ENCODE measurements around the gene SECISBP2.
"Not testable (repeated sequence)": the region's sequence is repeated elsewhere in the genome, so short reads cannot be mapped to it uniquely, and the experiment has no call there.

SECISBP2 gene, protein sequence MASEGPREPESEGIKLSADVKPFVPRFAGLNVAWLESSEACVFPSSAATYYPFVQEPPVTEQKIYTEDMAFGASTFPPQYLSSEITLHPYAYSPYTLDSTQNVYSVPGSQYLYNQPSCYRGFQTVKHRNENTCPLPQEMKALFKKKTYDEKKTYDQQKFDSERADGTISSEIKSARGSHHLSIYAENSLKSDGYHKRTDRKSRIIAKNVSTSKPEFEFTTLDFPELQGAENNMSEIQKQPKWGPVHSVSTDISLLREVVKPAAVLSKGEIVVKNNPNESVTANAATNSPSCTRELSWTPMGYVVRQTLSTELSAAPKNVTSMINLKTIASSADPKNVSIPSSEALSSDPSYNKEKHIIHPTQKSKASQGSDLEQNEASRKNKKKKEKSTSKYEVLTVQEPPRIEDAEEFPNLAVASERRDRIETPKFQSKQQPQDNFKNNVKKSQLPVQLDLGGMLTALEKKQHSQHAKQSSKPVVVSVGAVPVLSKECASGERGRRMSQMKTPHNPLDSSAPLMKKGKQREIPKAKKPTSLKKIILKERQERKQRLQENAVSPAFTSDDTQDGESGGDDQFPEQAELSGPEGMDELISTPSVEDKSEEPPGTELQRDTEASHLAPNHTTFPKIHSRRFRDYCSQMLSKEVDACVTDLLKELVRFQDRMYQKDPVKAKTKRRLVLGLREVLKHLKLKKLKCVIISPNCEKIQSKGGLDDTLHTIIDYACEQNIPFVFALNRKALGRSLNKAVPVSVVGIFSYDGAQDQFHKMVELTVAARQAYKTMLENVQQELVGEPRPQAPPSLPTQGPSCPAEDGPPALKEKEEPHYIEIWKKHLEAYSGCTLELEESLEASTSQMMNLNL

DNA sequence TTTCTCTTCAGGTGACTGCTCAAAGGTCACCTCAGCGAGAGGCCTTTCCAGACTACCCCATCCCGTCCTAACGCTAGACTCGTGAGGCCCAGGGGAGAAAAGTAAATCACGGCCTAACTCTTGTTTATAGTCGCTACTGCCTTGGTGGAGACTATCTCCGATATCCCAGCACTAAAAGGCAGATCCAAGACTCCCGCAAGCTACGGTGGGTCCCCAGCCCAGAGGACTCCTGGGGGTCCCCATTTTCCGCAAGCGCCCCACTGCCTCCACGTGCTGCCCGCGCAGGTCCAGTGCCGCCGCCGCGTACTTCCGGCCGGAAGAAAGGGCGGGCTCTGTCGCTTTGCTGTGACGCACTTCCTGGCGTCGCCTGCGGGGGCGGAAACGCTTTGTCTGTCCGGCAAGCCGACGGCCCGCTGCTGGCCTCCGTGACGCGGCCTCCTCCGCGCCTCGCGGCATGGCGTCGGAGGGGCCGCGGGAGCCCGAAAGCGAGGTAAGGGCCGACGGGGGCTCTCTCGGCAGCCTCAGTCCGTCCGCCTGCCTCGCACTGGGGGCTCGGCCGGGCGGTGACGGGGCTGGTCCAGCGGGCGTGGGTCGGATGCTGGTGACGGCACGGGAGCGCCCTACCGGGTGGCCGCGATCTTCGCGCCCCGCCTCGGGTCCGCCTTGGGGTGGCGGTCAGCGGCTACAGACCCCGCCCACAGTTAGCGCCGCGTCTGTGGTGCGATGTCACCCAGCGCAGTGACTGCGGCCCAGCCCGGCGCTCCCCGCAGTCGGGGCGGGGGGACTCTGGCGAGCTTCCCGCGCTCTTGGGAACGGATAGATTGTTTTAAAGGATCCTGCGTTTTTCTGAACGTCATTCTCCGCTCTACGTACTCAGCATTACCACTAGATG is at the start of gene SECISBP2:
TSS of gene SECISBP2 (plus strand) at position 378 of the 892 bp plus-strand sequence. CDS start at position 455, 77 bp downstream.
- intact Hi-C loops (cut with DNase I): loop anchor here (1.0 to 10.0 kb wide), 3 partner anchors 8 to 230 kb away; partner anchors contain the start of gene SHC3
- DNase-seq: peak; percentile 90 to 99 (median 94)

DNA sequence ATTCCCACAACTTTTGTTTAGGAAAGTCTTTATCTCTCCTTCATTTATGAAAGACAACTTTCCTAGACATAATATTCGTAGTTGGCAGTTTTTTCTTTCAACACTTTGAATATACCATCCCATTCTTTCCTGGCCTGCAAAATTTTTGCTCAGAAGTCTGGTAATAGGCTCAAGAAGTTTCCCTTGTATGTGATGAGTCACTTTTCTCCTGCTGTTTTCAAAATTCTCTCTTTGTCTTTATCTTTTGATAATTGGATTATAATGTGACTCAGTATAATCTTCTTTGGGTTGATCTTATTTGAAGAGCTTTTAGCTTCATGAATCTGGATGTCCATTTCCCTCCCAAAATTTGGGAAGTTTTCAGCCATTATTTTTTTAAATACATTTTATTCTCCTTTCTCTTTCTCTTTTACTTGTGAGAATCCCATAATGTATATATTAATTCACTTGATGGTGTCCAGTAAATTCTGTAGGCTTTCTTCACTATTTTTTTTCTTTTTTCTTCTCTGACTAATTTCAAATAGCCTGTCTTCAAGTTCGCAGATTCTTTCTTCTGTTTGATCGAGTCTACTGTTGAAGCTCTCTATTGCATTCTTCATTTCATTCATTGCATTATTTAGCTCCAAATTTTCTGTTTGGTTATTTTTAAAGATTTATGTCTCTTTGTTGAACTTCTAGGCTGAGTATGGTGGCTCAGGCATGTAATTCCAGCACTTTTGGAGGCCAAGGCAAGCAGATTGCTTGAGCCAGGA is 44.6 kb upstream of the SECISBP2 start:
- intact Hi-C loops (cut with DNase I): loop anchor here (10.0 kb wide), 1 partner anchor 269 kb away; no protein-coding TSS in a partner anchor
- DNase-seq: no peak

DNA sequence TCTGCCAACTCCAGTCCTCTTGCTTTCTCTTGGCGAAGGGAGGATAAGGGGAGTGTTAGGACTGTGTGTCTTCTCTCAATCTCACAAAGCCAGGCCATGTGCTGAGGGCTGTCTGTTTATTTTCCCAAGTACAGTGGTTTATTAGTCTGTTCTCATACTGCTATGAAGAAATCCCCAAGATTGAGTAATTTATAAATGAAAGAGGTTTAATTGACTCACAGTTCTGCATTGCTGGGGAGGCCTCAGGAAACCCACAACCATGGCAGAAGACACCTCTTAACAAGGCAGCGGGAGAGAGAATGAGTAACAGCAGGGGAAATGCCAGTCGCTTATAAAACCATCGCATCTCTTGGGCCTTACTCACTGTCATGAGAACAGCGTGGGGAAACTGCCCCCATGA is 43.5 kb upstream of the SECISBP2 start:
- DNase-seq: no peak
- intact Hi-C loops (cut with DNase I): loop anchor here (10.0 kb wide), 1 partner anchor 270 kb away; no protein-coding TSS in a partner anchor

DNA sequence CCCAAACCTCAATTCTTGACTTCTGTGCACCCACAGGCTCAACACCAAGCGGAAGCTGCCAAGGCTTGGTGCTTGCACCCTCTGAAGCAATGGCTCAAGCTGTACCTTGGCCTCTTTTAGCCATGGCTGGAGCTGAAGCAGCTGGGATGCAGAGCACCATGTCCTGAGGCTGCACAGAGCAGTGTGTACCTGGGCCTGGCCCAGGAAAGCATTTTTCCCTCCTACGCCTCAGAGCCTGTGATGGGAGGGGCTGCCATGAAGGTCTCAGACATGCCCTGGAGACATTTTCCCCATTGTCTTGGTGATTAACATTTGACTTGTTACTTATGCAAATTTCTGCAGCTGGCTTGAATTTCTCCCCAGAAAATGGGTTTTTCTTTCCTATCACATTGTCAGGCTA is 42.3 kb upstream of the SECISBP2 start:
- intact Hi-C loops (cut with DNase I): loop anchor here (10.0 kb wide), 1 partner anchor 271 kb away; no protein-coding TSS in a partner anchor
- DNase-seq: not testable (repeated sequence)

DNA sequence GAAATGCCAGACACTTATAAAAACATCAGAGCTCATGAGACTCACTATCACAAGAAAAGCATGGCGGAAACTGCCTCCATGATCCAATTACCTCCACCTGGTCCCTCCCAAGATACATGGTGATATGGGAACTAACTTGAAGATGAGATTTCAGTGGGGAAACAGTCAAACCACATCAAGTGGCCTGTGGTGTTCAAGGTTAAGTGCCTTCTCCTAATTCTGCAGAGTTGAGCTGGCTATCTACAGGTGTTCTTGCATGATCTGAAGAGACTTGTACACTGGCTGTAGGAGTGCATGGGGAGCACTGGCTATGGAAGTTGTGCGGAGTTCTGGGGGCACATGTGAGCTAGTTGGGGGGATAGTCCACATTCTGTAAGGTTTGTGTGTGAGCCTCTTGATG is 41.3 kb upstream of the SECISBP2 start:
- intact Hi-C loops (cut with DNase I): loop anchor here (10.0 kb wide), 1 partner anchor 272 kb away; no protein-coding TSS in a partner anchor
- DNase-seq: no peak

DNA sequence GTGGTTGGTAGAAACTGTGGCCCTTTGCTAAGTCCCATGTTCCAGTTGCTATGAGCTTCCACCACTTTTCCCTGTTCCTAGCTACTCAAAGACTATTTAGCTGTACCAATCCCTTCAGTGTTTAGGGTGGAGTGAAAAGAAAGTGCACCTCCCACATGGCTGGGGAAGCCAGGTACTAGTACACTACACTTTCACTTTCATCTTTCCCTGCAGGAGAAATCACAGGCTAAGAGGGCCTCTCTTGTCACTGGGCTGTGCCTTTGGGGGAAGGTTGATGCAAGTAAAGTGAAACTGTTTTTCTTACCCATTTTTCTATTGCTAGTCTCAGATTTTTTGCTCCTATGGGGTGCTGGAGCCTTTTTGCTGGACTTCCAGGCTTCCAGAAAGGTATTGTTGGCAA is 40.8 kb upstream of the SECISBP2 start:
- no peak for DNase-seq
- intact Hi-C loops (cut with DNase I): loop anchor here (10.0 kb wide), 1 partner anchor 273 kb away; no protein-coding TSS in a partner anchor

DNA sequence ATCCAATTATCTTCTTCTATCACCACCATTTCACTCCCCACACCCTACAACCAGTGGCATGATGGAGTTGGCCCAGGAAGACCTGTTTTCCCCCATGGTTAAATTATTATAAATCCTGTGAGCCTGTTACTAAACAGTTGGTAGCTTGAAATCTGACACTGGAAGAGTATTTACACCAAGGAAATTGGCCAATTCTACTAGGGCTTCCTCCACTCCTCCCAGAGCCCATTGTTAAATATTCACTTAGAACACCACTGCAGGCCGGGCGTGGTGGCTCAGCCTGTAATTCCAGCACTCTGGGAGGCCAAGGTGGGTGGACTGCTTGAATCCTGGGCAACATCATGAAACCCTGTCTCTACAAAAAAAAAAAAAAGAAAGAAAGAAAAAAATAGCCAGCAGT is 39.7 kb upstream of the SECISBP2 start:
- intact Hi-C loops (cut with DNase I): loop anchor here (10.0 kb wide), 1 partner anchor 274 kb away; no protein-coding TSS in a partner anchor
- DNase-seq: no peak

DNA sequence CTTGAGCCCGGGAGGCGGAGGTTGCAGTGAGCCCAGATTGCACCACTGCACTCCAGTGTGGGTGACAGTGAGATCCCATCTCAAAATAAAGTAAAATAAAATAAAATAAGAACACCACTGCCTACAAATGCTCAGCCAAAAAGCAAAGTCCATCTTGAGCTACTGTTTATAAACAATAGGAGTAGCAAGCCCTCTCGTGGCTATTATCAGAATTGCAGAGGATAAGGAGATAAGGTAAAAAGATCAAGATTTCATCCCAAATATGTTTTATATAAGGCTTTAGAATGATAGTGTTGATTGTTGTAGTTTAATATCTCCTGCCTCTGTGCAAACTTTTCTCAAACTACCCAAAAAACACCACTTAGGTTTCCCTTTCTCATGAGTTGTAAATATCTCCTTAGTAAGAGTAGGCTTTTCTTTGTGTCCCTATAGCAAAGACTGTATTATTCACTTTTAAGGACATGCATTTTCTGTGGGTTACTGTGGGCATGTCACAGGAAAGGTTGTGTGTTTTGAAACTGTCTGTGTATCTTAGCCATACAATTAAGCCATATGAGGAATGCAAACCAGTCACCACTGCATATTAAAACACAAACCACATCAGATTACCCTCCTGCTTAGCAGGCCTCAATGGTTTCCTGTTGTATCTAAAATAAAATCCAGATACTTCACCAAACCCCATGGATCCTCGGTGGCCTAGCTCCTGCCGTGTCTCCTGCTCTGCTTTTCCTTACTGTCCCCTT is 39.1 kb upstream of the SECISBP2 start:
- DNase-seq: no peak
- intact Hi-C loops (cut with DNase I): loop anchor here (10.0 kb wide), 1 partner anchor 274 kb away; no protein-coding TSS in a partner anchor

DNA sequence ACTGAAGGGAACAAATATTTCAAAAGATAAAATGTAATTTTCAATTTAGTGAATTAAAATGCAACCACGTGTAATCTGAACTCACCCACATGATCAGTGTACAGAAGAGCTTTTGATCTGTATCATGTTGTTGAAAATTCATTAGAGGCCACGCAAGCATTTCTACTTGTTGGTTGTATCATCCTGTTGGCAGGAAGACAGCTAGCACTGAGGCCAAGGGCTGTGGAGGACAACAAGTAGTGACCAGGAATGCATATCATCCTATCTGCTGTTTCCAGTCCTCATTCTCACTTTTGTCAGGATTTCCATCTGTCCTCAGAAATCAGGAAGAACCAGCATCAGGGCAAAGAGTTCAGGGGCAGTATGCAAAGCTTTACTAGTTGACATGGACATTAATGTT is 37.2 kb upstream of the SECISBP2 start:
- DNase-seq: no peak
- intact Hi-C loops (cut with DNase I): loop anchor here (10.0 kb wide), 1 partner anchor 96 kb away; no protein-coding TSS in a partner anchor

DNA sequence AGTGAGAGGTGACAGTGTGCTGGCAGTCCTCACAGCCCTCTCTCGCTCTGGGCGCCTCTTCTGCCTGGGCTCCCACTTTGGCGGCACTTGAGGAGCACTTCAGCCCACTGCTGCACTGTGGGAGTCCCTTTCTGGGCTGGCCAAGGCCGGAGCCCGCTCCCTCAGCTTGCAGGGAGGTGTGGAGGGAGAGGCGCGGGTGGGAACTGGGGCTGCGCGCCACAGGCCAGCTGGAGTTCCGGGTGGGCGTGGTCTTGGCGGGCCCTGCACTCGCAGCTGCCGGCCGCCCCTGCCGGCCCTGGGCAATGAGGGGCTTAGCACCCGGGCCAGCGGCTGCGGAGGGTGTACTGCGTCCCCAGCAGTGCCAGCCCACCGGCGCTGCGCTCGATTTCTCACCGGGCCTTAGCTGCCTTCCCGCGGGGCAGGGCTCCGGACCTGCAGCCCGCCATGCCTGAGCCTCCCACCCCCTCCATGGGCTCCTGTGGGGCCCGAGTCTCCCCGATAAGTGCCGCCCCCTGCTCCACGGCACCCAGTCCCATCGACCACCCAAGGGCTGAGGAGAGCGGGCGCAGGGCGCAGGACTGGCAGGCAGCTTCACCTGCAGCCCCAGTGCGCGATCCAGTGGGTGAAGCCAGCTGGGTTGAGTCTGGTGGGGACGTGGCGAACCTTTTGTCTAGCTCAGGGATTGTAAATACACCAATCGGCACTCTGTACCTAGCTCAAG is 35.9 kb upstream of the SECISBP2 start:
- intact Hi-C loops (cut with DNase I): loop anchor here (10.0 kb wide), 1 partner anchor 98 kb away; no protein-coding TSS in a partner anchor
- DNase-seq: peak in 4 of 10 donors; percentile 7 to 85 (median 49)

DNA sequence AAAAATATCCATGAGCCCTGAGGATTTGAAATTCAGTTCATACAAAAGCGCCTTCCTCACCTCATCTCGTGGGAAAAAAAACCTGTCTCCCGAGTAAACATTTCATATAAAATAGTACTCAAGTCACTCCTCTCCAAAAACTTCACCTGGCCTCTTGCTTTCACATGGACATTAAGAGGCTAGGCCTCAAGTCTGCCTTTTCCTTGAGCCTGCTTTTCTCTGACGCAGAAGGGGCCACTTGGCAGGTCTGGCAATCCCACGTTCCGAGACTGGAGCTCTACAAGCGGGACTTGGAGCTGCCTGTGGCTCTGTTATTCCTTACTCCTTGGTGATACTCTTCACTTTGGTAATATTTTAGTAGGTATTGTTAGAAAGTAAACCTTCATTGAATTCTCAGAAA is 34.2 kb upstream of the SECISBP2 start:
- intact Hi-C loops (cut with DNase I): loop anchor here (10.0 kb wide), 1 partner anchor 99 kb away; no protein-coding TSS in a partner anchor
- no peak for DNase-seq

DNA sequence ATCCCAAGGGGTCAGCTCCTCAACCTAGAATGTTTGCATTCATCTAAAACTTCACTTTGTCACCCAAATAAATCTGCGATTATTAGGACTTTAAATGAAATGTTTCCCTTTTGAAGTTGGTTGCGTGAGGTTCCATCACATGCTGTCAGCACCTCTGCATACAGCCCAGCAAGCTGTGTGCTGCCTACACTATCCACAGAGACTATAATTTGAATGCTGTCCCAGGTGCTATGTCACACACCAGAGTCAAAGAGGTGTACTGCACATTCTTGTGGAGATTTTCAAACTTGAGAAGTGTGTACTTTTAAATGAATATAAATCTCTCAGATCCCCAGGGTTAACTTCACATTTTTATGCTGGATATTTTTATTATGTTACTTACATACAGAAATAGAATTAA is 26.6 kb upstream of the SECISBP2 start:
- DNase-seq: no peak
- intact Hi-C loops (cut with DNase I): no loop called here

DNA sequence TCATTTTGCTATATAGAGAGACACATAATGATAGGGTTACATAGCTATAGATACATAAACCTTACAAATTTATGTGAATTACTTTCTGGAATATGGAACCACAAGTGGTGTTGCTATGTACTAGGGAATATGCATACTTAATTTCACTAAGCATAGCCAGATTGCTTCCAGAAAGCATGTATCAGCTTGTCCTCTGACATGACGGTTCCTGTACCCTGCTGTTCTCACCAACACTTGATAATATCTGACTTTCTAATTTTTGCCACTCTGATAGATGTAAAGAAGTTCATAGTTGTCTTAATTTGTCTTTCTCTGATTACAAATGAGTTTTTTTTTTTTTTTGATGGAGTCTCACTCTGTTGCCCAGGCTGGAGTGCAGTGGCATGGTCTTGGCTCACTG is 25.3 kb upstream of the SECISBP2 start:
- intact Hi-C loops (cut with DNase I): no loop called here
- no peak for DNase-seq

DNA sequence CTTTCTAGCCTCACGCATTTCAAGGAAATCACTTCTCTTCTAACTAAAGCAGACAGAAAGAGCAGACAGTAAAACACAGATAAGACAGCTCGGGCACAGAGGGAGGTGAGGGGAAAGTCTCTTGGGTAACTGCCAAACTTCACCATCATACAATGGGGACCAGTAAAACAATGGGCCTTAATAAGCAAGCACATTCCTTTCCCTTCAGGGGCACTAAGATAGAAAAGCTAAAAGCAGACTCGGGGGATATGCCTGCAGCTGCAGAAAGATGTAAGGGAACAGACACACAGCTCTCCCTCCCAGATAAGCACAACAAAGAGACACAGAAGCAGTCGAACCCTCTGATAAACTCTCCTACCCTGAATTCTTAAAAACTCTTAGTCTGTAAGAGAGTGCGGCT is 22.9 kb upstream of the SECISBP2 start:
- intact Hi-C loops (cut with DNase I): no loop called here
- no peak for DNase-seq

DNA sequence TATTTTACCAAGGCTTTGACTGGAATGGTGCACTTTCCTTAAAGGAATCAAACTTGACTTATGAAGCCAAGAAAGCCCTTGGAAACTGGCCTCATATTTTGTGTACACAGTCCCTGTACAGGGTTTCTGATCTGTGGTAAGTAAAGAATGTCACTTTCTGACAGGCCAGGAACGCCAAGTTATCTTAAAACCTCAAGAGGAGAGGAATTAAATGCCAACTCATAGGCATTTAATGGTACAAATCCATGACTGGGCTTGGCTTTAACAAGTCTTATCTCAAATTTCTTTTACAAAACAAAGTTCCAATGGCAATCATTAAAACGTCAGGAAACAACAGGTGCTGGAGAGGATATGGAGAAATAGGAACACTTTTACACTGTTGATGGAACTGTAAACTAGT is 16.3 kb upstream of the SECISBP2 start:
- intact Hi-C loops (cut with DNase I): not testable (repeated sequence)

DNA sequence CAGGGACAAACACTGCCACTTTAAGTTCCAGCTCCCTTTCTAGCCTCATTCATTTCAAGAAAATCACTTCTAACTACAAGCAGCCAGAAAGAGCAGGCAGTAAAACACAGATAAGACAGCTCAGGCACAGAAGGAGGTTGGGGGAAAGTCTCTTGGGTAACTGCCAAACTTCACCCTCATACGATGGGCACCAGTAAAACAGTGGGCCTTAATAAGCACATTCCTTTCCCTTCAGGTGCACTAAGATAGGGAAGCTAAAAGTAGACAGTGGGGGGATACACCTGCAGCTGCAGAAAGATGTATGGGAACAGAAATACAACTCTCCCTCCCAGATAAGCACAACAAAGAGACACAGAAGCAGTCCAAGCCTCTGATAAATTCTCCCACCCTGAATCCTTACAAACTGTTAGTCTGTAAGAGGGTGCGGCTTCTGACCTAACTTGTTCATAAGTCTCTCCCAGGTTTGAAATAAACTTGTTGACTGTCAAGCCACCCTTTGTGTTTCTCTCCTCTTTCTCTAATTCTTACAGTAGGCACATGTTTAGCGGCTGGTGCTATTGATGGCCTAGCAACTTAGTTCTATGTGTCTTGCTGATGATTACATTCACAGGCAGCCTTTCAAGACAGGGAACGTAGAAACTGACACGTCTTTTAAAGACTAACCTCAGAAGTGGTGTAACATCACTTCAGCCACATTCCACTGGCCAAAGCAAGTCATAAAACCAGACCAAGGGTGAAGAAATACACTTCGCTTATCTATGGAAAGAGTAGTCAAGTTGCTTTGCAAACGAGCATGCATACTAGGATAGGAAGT is 14.1 kb upstream of the SECISBP2 start:
- no peak for DNase-seq
- intact Hi-C loops (cut with DNase I): no loop called here

More for the DNA sequence above, 16.3 kb upstream of the SECISBP2 start:
- DNase-seq: not testable (repeated sequence)

DNA sequence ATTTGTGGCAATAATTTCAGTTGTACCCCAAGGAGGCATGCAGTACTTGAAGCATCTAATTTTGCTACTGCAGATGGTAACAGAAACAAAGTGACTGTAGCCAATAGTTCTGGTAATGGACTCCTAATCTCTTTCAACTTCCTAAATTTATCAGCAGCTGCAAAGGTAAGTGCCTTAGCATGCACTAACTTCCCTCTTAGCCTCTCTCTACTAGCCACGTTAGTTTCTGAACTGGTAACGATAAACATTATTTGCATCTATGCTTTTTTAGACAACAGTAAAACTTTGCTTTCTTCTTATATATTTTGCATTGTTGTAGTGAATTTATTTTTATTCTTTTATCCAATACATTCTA is 13.5 kb upstream of the SECISBP2 start:
- intact Hi-C loops (cut with DNase I): no loop called here
- DNase-seq: no peak
